Activated naive CD4-positive, alpha-beta T cell treated with anti-CD3 and anti-CD28 coated beads for 36 hours (primary cell): ENCODE data around the gene FAM219B. TPM values are rescaled to one million over a fixed set of nuclear protein-coding genes. Genes with fewer than 3 reads are reported as not detected.

Source experiments
- CTCF ChIA-PET: fragments of 350-600 bp; sonication (Branson Sonifier 250); formaldehyde crosslinking; loops from one replicate; lab custom pipeline; 2021; ENCODE audit warnings: antibody characterized with exemption; lab: Charles Lee
- DNase-seq: peaks from one replicate; pipeline ENCODE4 v3.0.0-alpha.2; 2020
- H3K27ac Mint-ChIP-seq: one replicate; pipeline ENCODE4 v1.8.0; 2021; ENCODE audit warnings: mild to moderate bottlenecking, mixed read lengths
- H3K27me3 Mint-ChIP-seq: one replicate; pipeline ENCODE4 v1.8.0; 2021; ENCODE audit warnings: low read depth, mixed read lengths
- H3K36me3 Mint-ChIP-seq: one replicate; pipeline ENCODE4 v1.8.0; 2021; ENCODE audit warnings: low read depth, mixed read lengths
- H3K4me1 Mint-ChIP-seq: one replicate; pipeline ENCODE4 v1.8.0; 2021; ENCODE audit warnings: low read depth, mixed read lengths
- H3K4me3 Mint-ChIP-seq: one replicate; pipeline ENCODE4 v1.8.0; 2021; ENCODE audit warnings: mild to moderate bottlenecking, moderate library complexity, mixed read lengths
- H3K9me3 Mint-ChIP-seq: one replicate; pipeline ENCODE4 v1.8.0; 2021; ENCODE audit warnings: mixed read lengths
- intact Hi-C: fragments of 100-400 bp; cut with micrococcal nuclease; formaldehyde crosslinking; loops from one replicate; pipeline ENCODE4 v1.15.1; 2023
- total RNA-seq, 2 experiments: library from RNA; stranded (reverse); gene quantifications; one replicate each; pipeline ENCODE4 v1.2.3, GENCODE V29; 2021

Gene FAM219B
- total RNA-seq, 2 experiments from 2014 or later = 60.3 to 63.0 TPM

- no peak for DNase-seq
- H3K36me3 Mint-ChIP-seq = peaks cover 13% of the 10 kb centered on the region
- H3K9me3 Mint-ChIP-seq = no peaks in the 10 kb centered on the region
- peak overlapping the region; percentile 98 for H3K4me3 Mint-ChIP-seq
- CTCF ChIA-PET = interaction anchor here (5.3 kb wide), 1 partner anchor 28 kb away, joined by 23 read pairs; no protein-coding TSS in a partner anchor
- H3K27ac Mint-ChIP-seq = peak overlapping the region; percentile 92
- H3K4me1 Mint-ChIP-seq = peaks cover 48% of the 10 kb centered on the region
- intact Hi-C loops = loop anchor here (1.0 to 10.0 kb wide), 6 partner anchors 17 to 580 kb away; partner anchors contain the start of genes ARID3B, C15orf39, FAM219B and SIN3A
- no peaks in the 10 kb centered on the region for H3K27me3 Mint-ChIP-seq
Observed at GRCh38 chr15:74872702-74873035, 34.0 kb downstream of the FAM219B start.

- Mint-ChIP-seq H3K4me3 (peak overlapping the region; percentile 60), H3K27me3 (no peaks in the 10 kb centered on the region), H3K9me3 (no peaks in the 10 kb centered on the region), H3K27ac (peak overlapping the region; percentile 90), H3K4me1 (peaks cover 68% of the 10 kb centered on the region), H3K36me3 (peaks cover 19% of the 10 kb centered on the region)
- intact Hi-C loops = loop anchor here (1.0 to 10.0 kb wide), 4 partner anchors 68 to 582 kb away; partner anchors contain the start of genes C15orf39, COX5A and SIN3A
- CTCF ChIA-PET = interaction anchor here (0.7 to 3.2 kb wide), 13 partner anchors 10 to 235 kb away, joined by 3 to 22 read pairs (median 4); no protein-coding TSS in a partner anchor
- DNase-seq = no peak
Observed at GRCh38 chr15:74870436-74871215, 36.0 kb downstream of the FAM219B start.

DNA sequence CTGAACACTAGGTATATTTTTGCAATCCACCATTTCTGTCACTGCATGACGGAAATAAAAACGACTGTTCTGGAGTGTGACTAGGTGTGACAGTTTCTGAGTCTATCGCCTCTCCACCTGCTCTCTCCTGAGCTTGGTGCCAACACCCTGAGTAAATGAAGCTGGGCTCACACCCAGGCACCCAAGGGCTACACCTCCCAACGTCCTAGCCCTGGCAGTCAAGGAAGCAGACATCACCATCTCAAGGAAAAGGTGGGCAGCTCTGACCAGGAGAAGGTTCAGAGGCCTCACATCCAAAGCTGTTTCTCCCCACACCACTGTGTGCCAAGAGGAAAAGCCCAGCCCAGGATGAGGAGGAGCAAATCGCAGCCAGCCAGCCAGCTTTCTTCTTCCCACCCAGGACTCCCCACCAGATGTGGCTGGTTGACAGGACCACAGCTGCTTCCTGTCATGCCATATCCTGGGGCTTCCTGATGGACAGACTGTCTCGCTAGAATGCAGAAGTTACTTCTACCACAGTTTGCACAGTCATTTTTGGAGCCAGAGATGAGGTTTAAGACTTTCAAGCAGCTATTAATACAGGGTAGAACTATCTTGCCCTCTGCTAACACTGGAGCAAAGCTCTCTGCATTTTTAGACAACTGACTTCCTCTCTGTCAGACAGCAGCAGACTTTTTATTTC lies 36.8 kb downstream of the FAM219B start:
- no peaks in the 10 kb centered on the region for H3K27me3 Mint-ChIP-seq
- peak overlapping the region; percentile 60 for H3K4me3 Mint-ChIP-seq

DNA sequence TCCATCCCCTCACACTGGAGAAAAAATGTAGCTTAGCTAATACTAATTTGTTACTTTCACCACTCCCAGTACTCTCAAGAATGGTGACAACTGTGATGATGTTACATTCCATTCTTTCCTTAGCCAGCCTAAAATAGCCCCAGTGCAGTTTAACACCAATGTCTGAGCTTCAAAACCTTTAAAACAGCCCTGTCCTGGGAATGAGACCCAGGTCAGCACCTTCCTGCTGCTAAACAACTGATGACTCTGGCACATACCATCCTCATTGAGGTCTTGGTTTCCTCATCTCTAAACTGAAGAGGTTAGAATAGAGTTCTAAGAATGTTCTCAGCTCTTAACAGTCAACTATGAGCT lies 37.3 kb downstream of the FAM219B start:
- CTCF ChIA-PET = interaction anchor here (0.8 to 3.2 kb wide), 9 partner anchors 11 to 99 kb away, joined by 3 to 22 read pairs (median 4); partner anchors contain the start of gene CSK
- intact Hi-C loops = no loop called here
- Mint-ChIP-seq H3K27me3 (no peaks in the 10 kb centered on the region), H3K4me3 (no peak overlapping the region), H3K36me3 (peaks cover 21% of the 10 kb centered on the region), H3K9me3 (no peaks in the 10 kb centered on the region), H3K4me1 (peaks cover 75% of the 10 kb centered on the region), H3K27ac (peak overlapping the region; percentile 90)
- no peak for DNase-seq

More for the DNA sequence above, 36.8 kb downstream of the FAM219B start:
- CTCF ChIA-PET = interaction anchor here (0.7 to 3.2 kb wide), 15 partner anchors 11 to 235 kb away, joined by 3 to 22 read pairs (median 4); partner anchors contain the start of gene CSK
- peak; percentile 80 for DNase-seq
- intact Hi-C loops = loop anchor here (1.0 to 10.0 kb wide), 4 partner anchors 68 to 582 kb away; partner anchors contain the start of genes C15orf39, COX5A and SIN3A
- peaks cover 72% of the 10 kb centered on the region for H3K4me1 Mint-ChIP-seq
- H3K27ac Mint-ChIP-seq = peak overlapping the region; percentile 90
- no peaks in the 10 kb centered on the region for H3K9me3 Mint-ChIP-seq
- peaks cover 21% of the 10 kb centered on the region for H3K36me3 Mint-ChIP-seq

DNA sequence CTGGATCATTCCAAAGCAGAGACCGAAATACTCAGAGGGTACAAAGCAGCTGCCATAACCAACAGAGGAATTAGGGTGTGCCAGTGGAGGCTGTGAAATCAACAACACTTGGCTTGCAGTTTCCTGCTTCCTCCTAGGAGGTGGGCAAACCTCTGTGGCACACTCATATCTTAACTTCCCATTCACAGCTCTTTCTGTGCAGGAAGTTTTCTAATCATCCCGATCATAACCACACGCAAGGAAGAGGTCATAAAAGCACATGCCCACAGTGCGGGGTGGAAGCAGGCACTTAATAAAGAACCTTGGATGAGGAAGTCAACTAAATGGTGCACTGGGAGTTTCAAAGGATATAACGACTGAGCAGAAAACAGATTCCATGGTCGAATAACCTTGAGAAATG lies 38.6 kb downstream of the FAM219B start:
- Mint-ChIP-seq H3K4me1 (peaks cover 83% of the 10 kb centered on the region), H3K27me3 (no peaks in the 10 kb centered on the region), H3K27ac (peak overlapping the region; percentile 68), H3K9me3 (no peaks in the 10 kb centered on the region), H3K4me3 (peak overlapping the region; percentile 10), H3K36me3 (peaks cover 21% of the 10 kb centered on the region)
- DNase-seq = peak; percentile 38
- CTCF ChIA-PET = interaction anchor here (0.9 kb wide), 1 partner anchor 34 kb away, joined by 4 read pairs; no protein-coding TSS in a partner anchor
- intact Hi-C loops = no loop called here

GRCh38 chr15:74867466-74868038 lies 39.1 kb downstream of the FAM219B start:
- no peak overlapping the region for H3K4me3 Mint-ChIP-seq

DNA sequence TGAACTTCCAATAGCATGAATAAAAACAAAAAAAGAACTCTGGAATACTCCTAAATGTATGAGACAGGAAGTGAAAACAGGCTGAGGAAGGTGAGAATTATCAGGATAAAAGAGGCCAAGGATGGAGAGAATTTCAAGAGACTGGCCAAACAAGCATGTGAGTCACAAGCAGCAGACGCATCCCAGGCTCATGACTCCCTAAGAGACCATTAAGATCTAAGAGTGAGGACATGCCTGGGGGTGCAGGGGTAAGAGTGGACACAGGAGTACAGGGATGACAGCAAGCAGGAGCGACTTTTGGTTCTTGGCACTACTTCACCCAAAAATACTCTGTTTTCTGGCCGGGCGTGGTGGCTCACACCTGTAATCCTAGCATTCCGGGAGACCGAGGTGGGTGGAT lies 40.6 kb downstream of the FAM219B start:
- peaks cover 14% of the 10 kb centered on the region for H3K36me3 Mint-ChIP-seq
- H3K4me3 Mint-ChIP-seq = no peak overlapping the region
- no peak for DNase-seq
- no peak overlapping the region for H3K27ac Mint-ChIP-seq
- H3K27me3 Mint-ChIP-seq = no peaks in the 10 kb centered on the region
- CTCF ChIA-PET = no interaction called here
- no peaks in the 10 kb centered on the region for H3K9me3 Mint-ChIP-seq
- intact Hi-C loops = no loop called here
- peaks cover 71% of the 10 kb centered on the region for H3K4me1 Mint-ChIP-seq

More at GRCh38 chr15:74867466-74868038, 39.1 kb downstream of the FAM219B start:
- DNase-seq = no peak
- H3K27me3 Mint-ChIP-seq = no peaks in the 10 kb centered on the region
- CTCF ChIA-PET = interaction anchor here (0.9 kb wide), 1 partner anchor 34 kb away, joined by 4 read pairs; no protein-coding TSS in a partner anchor
- H3K9me3 Mint-ChIP-seq = no peaks in the 10 kb centered on the region
- peaks cover 82% of the 10 kb centered on the region for H3K4me1 Mint-ChIP-seq
- intact Hi-C loops = no loop called here
- peaks cover 18% of the 10 kb centered on the region for H3K36me3 Mint-ChIP-seq
- peak overlapping the region; percentile 68 for H3K27ac Mint-ChIP-seq

DNA sequence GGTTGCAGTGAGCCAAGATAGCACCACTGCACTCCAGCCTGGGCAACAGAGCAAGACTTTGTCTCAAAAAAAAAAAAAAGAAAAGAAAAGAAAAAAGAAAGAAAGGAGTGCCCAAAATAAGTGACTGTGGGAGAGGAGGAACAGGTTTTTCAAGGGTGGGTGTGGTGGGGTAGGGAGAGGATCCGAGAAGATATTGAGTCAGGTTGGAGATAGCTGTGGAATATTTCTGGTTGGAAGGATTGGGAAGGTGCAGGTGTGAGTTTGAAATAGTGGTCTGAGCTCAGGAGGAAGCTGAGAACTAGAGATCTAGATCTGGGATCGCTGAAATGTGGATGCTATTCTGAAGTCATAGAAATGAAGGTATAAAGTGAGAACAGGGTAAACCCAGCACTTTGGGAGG lies 41.3 kb downstream of the FAM219B start:
- H3K27ac Mint-ChIP-seq = peak overlapping the region; percentile 33
- peaks cover 65% of the 10 kb centered on the region for H3K4me1 Mint-ChIP-seq
- H3K27me3 Mint-ChIP-seq = no peaks in the 10 kb centered on the region
- no peak overlapping the region for H3K4me3 Mint-ChIP-seq
- peaks cover 14% of the 10 kb centered on the region for H3K36me3 Mint-ChIP-seq
- no peaks in the 10 kb centered on the region for H3K9me3 Mint-ChIP-seq
- intact Hi-C loops = no loop called here
- CTCF ChIA-PET = interaction anchor here (0.6 to 1.5 kb wide), 3 partner anchors 9 to 117 kb away, joined by 3 to 4 read pairs (median 4); partner anchors contain the start of gene CYP1A2
- DNase-seq = no peak

GRCh38 chr15:74864296-74864695 lies 42.4 kb downstream of the FAM219B start:
- Mint-ChIP-seq H3K4me1 (peaks cover 61% of the 10 kb centered on the region), H3K27ac (peak overlapping the region; percentile 9), H3K4me3 (no peak overlapping the region), H3K36me3 (peaks cover 13% of the 10 kb centered on the region), H3K9me3 (no peaks in the 10 kb centered on the region), H3K27me3 (no peaks in the 10 kb centered on the region)
- intact Hi-C loops = no loop called here
- CTCF ChIA-PET = interaction anchor here (1.5 kb wide), 1 partner anchor 37 kb away, joined by 4 read pairs; no protein-coding TSS in a partner anchor
- DNase-seq = no peak

DNA sequence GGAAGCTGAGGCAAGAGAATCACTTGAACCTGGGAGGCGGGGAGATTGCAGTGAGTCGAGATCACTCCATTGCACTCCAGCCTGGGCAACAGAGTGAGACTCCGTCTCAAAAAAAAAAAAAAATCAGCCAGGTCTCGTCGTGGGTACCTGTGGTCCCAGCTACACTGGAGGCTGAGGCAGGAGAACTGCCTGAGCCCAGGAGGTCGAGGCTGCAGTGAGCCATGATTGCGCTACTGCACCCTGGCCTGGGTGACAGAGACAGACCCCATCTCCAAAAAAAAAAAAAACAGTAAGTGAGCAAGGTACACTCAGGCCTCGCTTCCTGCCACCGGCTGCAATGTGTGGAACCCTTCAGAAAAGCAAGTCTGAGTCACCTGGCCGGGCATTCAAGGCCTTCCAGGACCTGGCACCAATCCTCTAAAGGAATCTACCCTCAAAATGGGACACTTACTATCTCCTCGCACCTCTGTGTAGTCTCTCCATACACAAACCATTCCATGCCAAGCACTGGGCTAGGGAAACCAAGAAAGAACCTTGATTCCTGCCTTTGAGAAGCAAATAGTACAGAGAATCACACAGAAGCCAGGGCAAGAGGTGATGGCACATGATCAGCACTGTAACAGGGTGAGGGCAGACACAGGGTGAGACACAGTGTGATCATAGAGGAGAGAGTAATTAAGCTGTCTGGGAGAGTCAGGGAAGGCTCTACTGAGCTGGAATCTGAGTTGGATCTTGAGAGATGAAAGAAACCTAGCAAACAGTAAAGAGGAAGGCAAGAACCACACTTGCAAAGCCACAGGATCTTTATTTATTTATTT lies 43.2 kb downstream of the FAM219B start:
- H3K9me3 Mint-ChIP-seq = no peaks in the 10 kb centered on the region
- intact Hi-C loops = no loop called here
- no peak overlapping the region for H3K4me3 Mint-ChIP-seq
- H3K4me1 Mint-ChIP-seq = peaks cover 60% of the 10 kb centered on the region
- CTCF ChIA-PET = interaction anchor here (0.6 to 1.5 kb wide), 4 partner anchors 38 to 192 kb away, joined by 3 to 6 read pairs (median 4); no protein-coding TSS in a partner anchor
- peaks cover 13% of the 10 kb centered on the region for H3K36me3 Mint-ChIP-seq
- H3K27ac Mint-ChIP-seq = peak overlapping the region; percentile 42
- no peaks in the 10 kb centered on the region for H3K27me3 Mint-ChIP-seq
- DNase-seq = peak; percentile 36

DNA sequence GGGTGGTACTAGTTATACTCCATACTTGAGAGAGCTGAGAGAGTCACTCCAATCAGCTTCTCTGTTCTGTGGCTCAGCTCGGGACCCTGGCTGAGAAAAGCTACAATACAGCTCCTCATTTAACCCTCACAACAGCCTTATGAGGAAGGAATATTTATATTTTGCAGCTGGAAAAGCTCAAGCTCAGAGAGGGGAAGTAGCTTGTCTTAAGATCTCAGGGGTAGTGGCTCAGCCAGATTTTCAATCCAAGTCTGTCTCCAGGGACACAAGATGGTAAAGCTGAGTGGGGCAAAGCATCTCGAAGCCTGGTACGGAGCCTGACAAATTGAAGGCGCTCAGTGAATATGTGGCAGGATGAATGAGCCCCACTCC lies 48.3 kb downstream of the FAM219B start:
- H3K9me3 Mint-ChIP-seq = no peaks in the 10 kb centered on the region
- H3K27me3 Mint-ChIP-seq = no peaks in the 10 kb centered on the region
- CTCF ChIA-PET = interaction anchor here (0.5 to 2.2 kb wide), 8 partner anchors 11 to 226 kb away, joined by 3 to 21 read pairs (median 4); no protein-coding TSS in a partner anchor
- no peak overlapping the region for H3K4me3 Mint-ChIP-seq
- H3K4me1 Mint-ChIP-seq = peaks cover 38% of the 10 kb centered on the region
- intact Hi-C loops = no loop called here
- no peak for DNase-seq
- peak overlapping the region; percentile 46 for H3K27ac Mint-ChIP-seq
- peaks cover 4% of the 10 kb centered on the region for H3K36me3 Mint-ChIP-seq
